Measurements from ENCODE around the gene TREML1.

Gene TREML1

DNA sequence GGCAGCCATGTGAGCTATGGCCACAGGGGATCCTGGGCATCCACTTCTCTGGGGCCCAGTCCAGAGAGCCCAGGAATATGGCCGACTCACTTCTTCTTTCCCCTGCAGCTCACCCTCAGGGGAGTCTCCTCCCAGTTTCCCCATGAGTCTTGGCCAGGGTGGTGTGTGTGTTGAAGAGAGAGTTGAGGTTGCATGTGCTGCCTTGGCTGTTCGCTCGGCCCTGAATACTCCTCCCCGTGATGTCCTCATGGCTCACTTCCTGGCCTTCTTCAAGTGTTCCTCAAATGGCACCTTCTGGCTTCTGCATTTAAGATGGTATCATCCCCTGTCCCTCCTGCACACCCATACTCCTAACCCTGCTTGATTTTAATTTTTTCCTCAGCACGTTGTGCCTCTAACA is 3.2 kb upstream of the TREML1 start:
- no peaks in the 10 kb centered on the region for H3K4me1 ChIP-seq (ENCODE audit: control insufficient read depth, insufficient read depth, low read length)

DNA sequence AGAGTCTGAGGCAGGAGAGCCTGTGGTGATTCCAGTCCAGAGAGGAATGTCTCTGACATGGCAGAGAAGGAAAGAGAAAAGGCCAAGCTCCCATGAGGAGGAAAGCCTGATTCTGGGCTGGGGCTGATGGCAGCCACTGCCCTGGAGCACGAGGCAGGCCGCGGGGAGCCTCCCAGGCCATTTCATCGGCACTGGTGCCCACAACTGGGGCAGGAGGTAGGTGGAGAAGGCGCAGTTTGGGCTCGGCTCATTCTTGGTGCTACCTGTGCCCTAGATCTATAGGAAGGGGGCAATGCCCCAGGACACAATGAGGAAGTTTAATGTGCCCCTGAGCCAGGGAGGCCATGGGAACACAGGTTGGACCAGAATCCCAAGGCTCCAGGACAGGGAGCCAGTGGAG is 2.6 kb upstream of the TREML1 start:
- POLR2A ChIA-PET, result no interaction called here
- TF ChIP-seq, protein P1, sequence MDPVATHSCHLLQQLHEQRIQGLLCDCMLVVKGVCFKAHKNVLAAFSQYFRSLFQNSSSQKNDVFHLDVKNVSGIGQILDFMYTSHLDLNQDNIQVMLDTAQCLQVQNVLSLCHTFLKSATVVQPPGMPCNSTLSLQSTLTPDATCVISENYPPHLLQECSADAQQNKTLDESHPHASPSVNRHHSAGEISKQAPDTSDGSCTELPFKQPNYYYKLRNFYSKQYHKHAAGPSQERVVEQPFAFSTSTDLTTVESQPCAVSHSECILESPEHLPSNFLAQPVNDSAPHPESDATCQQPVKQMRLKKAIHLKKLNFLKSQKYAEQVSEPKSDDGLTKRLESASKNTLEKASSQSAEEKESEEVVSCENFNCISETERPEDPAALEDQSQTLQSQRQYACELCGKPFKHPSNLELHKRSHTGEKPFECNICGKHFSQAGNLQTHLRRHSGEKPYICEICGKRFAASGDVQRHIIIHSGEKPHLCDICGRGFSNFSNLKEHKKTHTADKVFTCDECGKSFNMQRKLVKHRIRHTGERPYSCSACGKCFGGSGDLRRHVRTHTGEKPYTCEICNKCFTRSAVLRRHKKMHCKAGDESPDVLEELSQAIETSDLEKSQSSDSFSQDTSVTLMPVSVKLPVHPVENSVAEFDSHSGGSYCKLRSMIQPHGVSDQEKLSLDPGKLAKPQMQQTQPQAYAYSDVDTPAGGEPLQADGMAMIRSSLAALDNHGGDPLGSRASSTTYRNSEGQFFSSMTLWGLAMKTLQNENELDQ (tag by site-specific recombination; IDR thresholded peaks at IDR 0.05; ENCODE audit: low read depth), result no peak
- TF ChIP-seq KLF1 (tag by site-specific recombination; IDR thresholded peaks at IDR 0.05), result no peak
- TF ChIP-seq ZNF2 (tag by site-specific recombination; IDR thresholded peaks at IDR 0.05), result no peak
- TF ChIP-seq ZNF830 (tag by site-specific recombination; IDR thresholded peaks at IDR 0.05; ENCODE audit: low read depth), result no peak
- TF ChIP-seq, protein P2, sequence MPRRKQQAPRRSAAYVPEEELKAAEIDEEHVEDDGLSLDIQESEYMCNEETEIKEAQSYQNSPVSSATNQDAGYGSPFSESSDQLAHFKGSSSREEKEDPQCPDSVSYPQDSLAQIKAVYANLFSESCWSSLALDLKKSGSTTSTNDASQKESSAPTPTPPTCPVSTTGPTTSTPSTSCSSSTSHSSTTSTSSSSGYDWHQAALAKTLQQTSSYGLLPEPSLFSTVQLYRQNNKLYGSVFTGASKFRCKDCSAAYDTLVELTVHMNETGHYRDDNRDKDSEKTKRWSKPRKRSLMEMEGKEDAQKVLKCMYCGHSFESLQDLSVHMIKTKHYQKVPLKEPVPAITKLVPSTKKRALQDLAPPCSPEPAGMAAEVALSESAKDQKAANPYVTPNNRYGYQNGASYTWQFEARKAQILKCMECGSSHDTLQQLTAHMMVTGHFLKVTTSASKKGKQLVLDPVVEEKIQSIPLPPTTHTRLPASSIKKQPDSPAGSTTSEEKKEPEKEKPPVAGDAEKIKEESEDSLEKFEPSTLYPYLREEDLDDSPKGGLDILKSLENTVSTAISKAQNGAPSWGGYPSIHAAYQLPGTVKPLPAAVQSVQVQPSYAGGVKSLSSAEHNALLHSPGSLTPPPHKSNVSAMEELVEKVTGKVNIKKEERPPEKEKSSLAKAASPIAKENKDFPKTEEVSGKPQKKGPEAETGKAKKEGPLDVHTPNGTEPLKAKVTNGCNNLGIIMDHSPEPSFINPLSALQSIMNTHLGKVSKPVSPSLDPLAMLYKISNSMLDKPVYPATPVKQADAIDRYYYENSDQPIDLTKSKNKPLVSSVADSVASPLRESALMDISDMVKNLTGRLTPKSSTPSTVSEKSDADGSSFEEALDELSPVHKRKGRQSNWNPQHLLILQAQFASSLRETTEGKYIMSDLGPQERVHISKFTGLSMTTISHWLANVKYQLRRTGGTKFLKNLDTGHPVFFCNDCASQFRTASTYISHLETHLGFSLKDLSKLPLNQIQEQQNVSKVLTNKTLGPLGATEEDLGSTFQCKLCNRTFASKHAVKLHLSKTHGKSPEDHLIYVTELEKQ (tag by site-specific recombination; IDR thresholded peaks at IDR 0.05; ENCODE audit: borderline replicate concordance), result no peak
- TF ChIP-seq ZEB2 (tag by site-specific recombination; IDR thresholded peaks at IDR 0.05), result no peak
- no peak for TF ChIP-seq ZNF416 (tag by site-specific recombination; IDR thresholded peaks at IDR 0.05)
- TF ChIP-seq ZNF211 (tag by site-specific recombination; IDR thresholded peaks at IDR 0.05; ENCODE audit: low read depth), result no peak
- no peak for TF ChIP-seq ZNF76 (tag by site-specific recombination; IDR thresholded peaks at IDR 0.05; ENCODE audit: borderline replicate concordance, low read depth)
- TF ChIP-seq ZNF791 (tag by site-specific recombination; IDR thresholded peaks at IDR 0.05), result no peak
- no peak for TF ChIP-seq ZNF658 (tag by site-specific recombination; IDR thresholded peaks at IDR 0.05)
- no peak for TF ChIP-seq ZNF501 (tag by site-specific recombination; IDR thresholded peaks at IDR 0.05)
- TF ChIP-seq, protein P3, sequence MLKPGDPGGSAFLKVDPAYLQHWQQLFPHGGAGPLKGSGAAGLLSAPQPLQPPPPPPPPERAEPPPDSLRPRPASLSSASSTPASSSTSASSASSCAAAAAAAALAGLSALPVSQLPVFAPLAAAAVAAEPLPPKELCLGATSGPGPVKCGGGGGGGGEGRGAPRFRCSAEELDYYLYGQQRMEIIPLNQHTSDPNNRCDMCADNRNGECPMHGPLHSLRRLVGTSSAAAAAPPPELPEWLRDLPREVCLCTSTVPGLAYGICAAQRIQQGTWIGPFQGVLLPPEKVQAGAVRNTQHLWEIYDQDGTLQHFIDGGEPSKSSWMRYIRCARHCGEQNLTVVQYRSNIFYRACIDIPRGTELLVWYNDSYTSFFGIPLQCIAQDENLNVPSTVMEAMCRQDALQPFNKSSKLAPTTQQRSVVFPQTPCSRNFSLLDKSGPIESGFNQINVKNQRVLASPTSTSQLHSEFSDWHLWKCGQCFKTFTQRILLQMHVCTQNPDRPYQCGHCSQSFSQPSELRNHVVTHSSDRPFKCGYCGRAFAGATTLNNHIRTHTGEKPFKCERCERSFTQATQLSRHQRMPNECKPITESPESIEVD (tag by site-specific recombination; IDR thresholded peaks at IDR 0.05), result no peak
- TF ChIP-seq ZNF426 (tag by site-specific recombination; IDR thresholded peaks at IDR 0.05), result no peak
- TF ChIP-seq SALL2 (tag by site-specific recombination; IDR thresholded peaks at IDR 0.05; ENCODE audit: borderline replicate concordance), result no peak
- no peak for TF ChIP-seq ZNF292 (tag by site-specific recombination; IDR thresholded peaks at IDR 0.05; ENCODE audit: borderline replicate concordance, low read depth)
- CTCF ChIA-PET, result no interaction called here
- Histone ChIP-seq H3K9me3 (ENCODE audit: control insufficient read depth, insufficient read depth, low read depth, low read length) (no peaks in the 10 kb centered on the region), H3K4me3 (ENCODE audit: low read depth, low read length) (no peak overlapping the region), H3K4me1 (ENCODE audit: control insufficient read depth, insufficient read depth, low read length) (no peaks in the 10 kb centered on the region), H3K27ac (ENCODE audit: extremely low read depth, low read depth, low read length) (no peak overlapping the region), H3K36me3 (ENCODE audit: control insufficient read depth in 2 of 2, insufficient read depth in 1 of 2, low read length in 2 of 2) (no peaks in the 10 kb centered on the region)

More for the DNA sequence above, 3.2 kb upstream of the TREML1 start:
- ChIA-PET CTCF (interaction anchor here (0.6 kb wide), 2 partner anchors 66 to 1415 kb away, joined by 3 to 6 read pairs; no protein-coding TSS in a partner anchor), POLR2A (no interaction called here)
- Histone ChIP-seq H3K36me3 (ENCODE audit: control insufficient read depth in 2 of 2, insufficient read depth in 1 of 2, low read length in 2 of 2) (no peaks in the 10 kb centered on the region), H3K27ac (ENCODE audit: extremely low read depth, low read depth, low read length) (no peak overlapping the region), H3K9me3 (ENCODE audit: control insufficient read depth, insufficient read depth, low read depth, low read length) (no peaks in the 10 kb centered on the region), H3K4me3 (ENCODE audit: low read depth, low read length) (no peak overlapping the region)
- no peak for TF ChIP-seq ZNF837 (tag by site-specific recombination; IDR thresholded peaks at IDR 0.05)
- TF ChIP-seq, protein P4, sequence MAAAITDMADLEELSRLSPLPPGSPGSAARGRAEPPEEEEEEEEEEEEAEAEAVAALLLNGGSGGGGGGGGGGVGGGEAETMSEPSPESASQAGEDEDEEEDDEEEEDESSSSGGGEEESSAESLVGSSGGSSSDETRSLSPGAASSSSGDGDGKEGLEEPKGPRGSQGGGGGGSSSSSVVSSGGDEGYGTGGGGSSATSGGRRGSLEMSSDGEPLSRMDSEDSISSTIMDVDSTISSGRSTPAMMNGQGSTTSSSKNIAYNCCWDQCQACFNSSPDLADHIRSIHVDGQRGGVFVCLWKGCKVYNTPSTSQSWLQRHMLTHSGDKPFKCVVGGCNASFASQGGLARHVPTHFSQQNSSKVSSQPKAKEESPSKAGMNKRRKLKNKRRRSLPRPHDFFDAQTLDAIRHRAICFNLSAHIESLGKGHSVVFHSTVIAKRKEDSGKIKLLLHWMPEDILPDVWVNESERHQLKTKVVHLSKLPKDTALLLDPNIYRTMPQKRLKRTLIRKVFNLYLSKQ (tag by site-specific recombination; IDR thresholded peaks at IDR 0.05; ENCODE audit: borderline replicate concordance), result no peak
- no peak for TF ChIP-seq ZNF138 (tag by site-specific recombination; IDR thresholded peaks at IDR 0.05; ENCODE audit: borderline replicate concordance)
